NT2/D1 (cell line): ENCODE measurements around the gene AMPH.

Experiments
- DNase-seq: peaks from one replicate; pipeline ENCODE4 v3.0.0-alpha.2; 2011; ENCODE audit warnings: low read depth, low spot score
- H3K27me3 ChIP-seq: 2 replicates; pipeline ENCODE4 v1.6.0; 2011; ENCODE audit warnings: mild to moderate bottlenecking; ENCODE audit not compliant: insufficient read length, insufficient read depth
- H3K36me3 ChIP-seq: 2 replicates; pipeline ENCODE4 v1.6.1; 2011; ENCODE audit warnings: mild to moderate bottlenecking, low read length, mixed read lengths; ENCODE audit not compliant: insufficient read depth, insufficient read length
- H3K4me1 ChIP-seq: 2 replicates; pipeline ENCODE4 v1.5.1; 2011; ENCODE audit not compliant: insufficient read depth, insufficient read length
- H3K4me3 ChIP-seq: 2 replicates; pipeline ENCODE4 v1.5.1; 2011; ENCODE audit warnings: low read depth; ENCODE audit not compliant: insufficient read length
- H3K9ac ChIP-seq: 2 replicates; pipeline ENCODE4 v1.6.0; 2011; ENCODE audit warnings: low read depth; ENCODE audit not compliant: insufficient read length
- H3K9me3 ChIP-seq: 2 replicates; pipeline ENCODE4 v1.5.1; 2011; ENCODE audit warnings: mild to moderate bottlenecking, low read length; ENCODE audit not compliant: insufficient read depth
- SUZ12 ChIP-seq: IDR thresholded peaks from 2 replicates; pipeline ENCODE4 v1.6.1; 2011; ENCODE audit not compliant: insufficient read length, insufficient read depth; ENCODE audit errors: extremely low read depth
- YY1 ChIP-seq: IDR thresholded peaks from 2 replicates; pipeline ENCODE4 v1.6.1; 2011; ENCODE audit not compliant: insufficient read length, insufficient read depth
- ZNF274 ChIP-seq: IDR thresholded peaks from 2 replicates; pipeline ENCODE4 v1.6.1; 2011; ENCODE audit warnings: mild to moderate bottlenecking, low read depth, low read length

Gene AMPH

GRCh38 chr7:38448054-38448453 lies 183.1 kb downstream of the AMPH start:
- Histone ChIP-seq H3K9me3 (no peaks in the 10 kb centered on the region), H3K9ac (no peak overlapping the region), H3K36me3 (no peaks in the 10 kb centered on the region), H3K27me3 (no peaks in the 10 kb centered on the region), H3K4me3 (no peak overlapping the region), H3K4me1 (peaks cover under 1% of the 10 kb centered on the region)
- TF ChIP-seq YY1 (no peak), SUZ12 (no peak), ZNF274 (no peak)
- no peak for DNase-seq

GRCh38 chr7:38438970-38439369 lies 192.2 kb downstream of the AMPH start:
- Histone ChIP-seq H3K9me3 (no peaks in the 10 kb centered on the region), H3K4me1 (no peaks in the 10 kb centered on the region), H3K27me3 (no peaks in the 10 kb centered on the region), H3K36me3 (no peaks in the 10 kb centered on the region), H3K4me3 (no peak overlapping the region), H3K9ac (no peak overlapping the region)
- TF ChIP-seq YY1 = no peak
- no peak for DNase-seq

- Histone ChIP-seq H3K27me3 (no peaks in the 10 kb centered on the region), H3K4me1 (no peaks in the 10 kb centered on the region), H3K9ac (no peak overlapping the region), H3K36me3 (no peaks in the 10 kb centered on the region), H3K9me3 (no peaks in the 10 kb centered on the region), H3K4me3 (no peak overlapping the region)
- TF ChIP-seq SUZ12 (no peak), ZNF274 (no peak), YY1 (no peak)
- DNase-seq = no peak
Observed at GRCh38 chr7:38432671-38433070, 198.5 kb downstream of the AMPH start.

- Histone ChIP-seq H3K9ac (no peak overlapping the region), H3K4me3 (no peak overlapping the region), H3K4me1 (no peaks in the 10 kb centered on the region), H3K27me3 (no peaks in the 10 kb centered on the region), H3K9me3 (no peaks in the 10 kb centered on the region), H3K36me3 (no peaks in the 10 kb centered on the region)
- no peak for DNase-seq
- TF ChIP-seq SUZ12 (no peak), ZNF274 (no peak), YY1 (no peak)
Observed at GRCh38 chr7:38432080-38432479, 199.1 kb downstream of the AMPH start.

GRCh38 chr7:38429057-38429456 lies 202.1 kb downstream of the AMPH start:
- no peaks in the 10 kb centered on the region for H3K36me3 ChIP-seq
- H3K9ac ChIP-seq = no peak overlapping the region
- H3K4me1 ChIP-seq = no peaks in the 10 kb centered on the region
- no peak for DNase-seq
- no peaks in the 10 kb centered on the region for H3K9me3 ChIP-seq
- H3K4me3 ChIP-seq = no peak overlapping the region
- TF ChIP-seq SUZ12 (no peak), YY1 (no peak), ZNF274 (no peak)
- H3K27me3 ChIP-seq = no peaks in the 10 kb centered on the region

- no peak for TF ChIP-seq ZNF274
- TF ChIP-seq YY1 = no peak
- no peak for TF ChIP-seq SUZ12
- no peaks in the 10 kb centered on the region for H3K4me1 ChIP-seq
- no peaks in the 10 kb centered on the region for H3K27me3 ChIP-seq
- DNase-seq = no peak
- H3K9me3 ChIP-seq = no peaks in the 10 kb centered on the region
- H3K9ac ChIP-seq = no peak overlapping the region
- H3K4me3 ChIP-seq = no peak overlapping the region
- H3K36me3 ChIP-seq = no peaks in the 10 kb centered on the region
Observed at GRCh38 chr7:38428041-38428440, 203.1 kb downstream of the AMPH start.

- no peak for DNase-seq
Observed at GRCh38 chr7:38427279-38427955, 203.8 kb downstream of the AMPH start.

More at GRCh38 chr7:38427279-38427955, 203.8 kb downstream of the AMPH start:
- no peaks in the 10 kb centered on the region for H3K27me3 ChIP-seq
- H3K4me1 ChIP-seq = no peaks in the 10 kb centered on the region
- no peaks in the 10 kb centered on the region for H3K36me3 ChIP-seq
- no peak overlapping the region for H3K9ac ChIP-seq
- no peaks in the 10 kb centered on the region for H3K9me3 ChIP-seq
- TF ChIP-seq ZNF274 = no peak
- TF ChIP-seq YY1 = no peak
- TF ChIP-seq SUZ12 = no peak
- no peak overlapping the region for H3K4me3 ChIP-seq
